B cell (primary cell): ENCODE data around the gene SLC5A2. TPM values are rescaled to one million over a fixed set of nuclear protein-coding genes. Genes with fewer than 3 reads are reported as not detected.

ENCODE experiments used
- ATAC-seq: fragments of 200-7000 bp; cut with Tn5 transposase; one replicate; pipeline ENCODE4 v1.10.0; 2021; ENCODE audit warnings: low read depth, mild to moderate bottlenecking, moderate number of reproducible peaks, moderate library complexity
- CTCF ChIA-PET: fragments of 350-600 bp; sonication (Branson Sonifier 250); formaldehyde crosslinking; loops from one replicate; lab custom pipeline; 2021; ENCODE audit warnings: antibody characterized with exemption, inconsistent platforms; lab: Charles Lee
- POLR2A ChIA-PET: fragments of 350-600 bp; sonication (Branson Sonifier 250); formaldehyde crosslinking; loops from one replicate; lab custom pipeline; 2021; ENCODE audit warnings: antibody characterized with exemption; lab: Charles Lee
- DNase-seq: peaks from one replicate; pipeline ENCODE4 v3.0.0; 2013
- H2AFZ ChIP-seq: 2 replicates; pipeline ENCODE4 v1.6.1; 2012; ENCODE audit warnings: mild to moderate bottlenecking, low read depth, low read length; ENCODE audit not compliant: insufficient read depth, poor library complexity, severe bottlenecking
- H3K27ac ChIP-seq, 2 donors: 1 replicate in 1 of 2; 2 replicates in 1 of 2; pipeline ENCODE4 v1.5.1; 2012 to 2013; ENCODE audit warnings: low read length in 2 of 2, mild to moderate bottlenecking in 2 of 2, moderate library complexity in 1 of 2
- H3K27me3 ChIP-seq, 4 experiments: fragments of 200-600 bp in 1 of 4; sonication (generic) in 1 of 4; replicated peaks in 1 of 4; 1 replicate in 2 of 4; 2 replicates in 2 of 4; pipeline versions ENCODE4 v1.6.1 to v1.7.0; 2013 to 2016; ENCODE audit warnings: low read length in 3 of 4, mild to moderate bottlenecking in 2 of 4, mixed read lengths in 1 of 4, moderate library complexity in 1 of 4; ENCODE audit not compliant: insufficient read depth in 4 of 4, control insufficient read depth in 3 of 4; ENCODE audit errors: control extremely low read depth in 1 of 4
- H3K36me3 ChIP-seq, 2 experiments: replicated peaks in 1 of 2; 1 replicate in 1 of 2; 2 replicates in 1 of 2; pipeline versions ENCODE4 v1.6.1 to v1.7.1; 2013; ENCODE audit warnings: low read length in 1 of 2; ENCODE audit not compliant: insufficient read depth in 2 of 2, control insufficient read depth in 1 of 2; ENCODE audit errors: control extremely low read depth in 1 of 2, extremely low read depth in 1 of 2
- H3K4me1 ChIP-seq, 2 donors: fragments of 200-600 bp in 1 of 2; sonication (generic) in 1 of 2; 1 replicate in 1 of 2; 2 replicates in 1 of 2; pipeline versions ENCODE4 v1.5.1 to v1.6.1; 2013 to 2017; ENCODE audit warnings: low read length in 2 of 2; ENCODE audit not compliant: control insufficient read depth in 2 of 2, insufficient read depth in 2 of 2
- H3K4me2 ChIP-seq: replicated peaks from 2 replicates; pipeline ENCODE3; 2012; ENCODE audit warnings: mild to moderate bottlenecking, low read depth, low read length; ENCODE audit not compliant: poor library complexity, severe bottlenecking
- H3K4me3 ChIP-seq, 5 experiments: fragments of 200-600 bp in 1 of 5; sonication (generic) in 1 of 5; 1 replicate in 3 of 5; 2 replicates in 2 of 5; pipeline versions ENCODE4 v1.5.1 to v1.7.0; 2011 to 2016; ENCODE audit warnings: low read length in 4 of 5, mild to moderate bottlenecking in 4 of 5, low read depth in 2 of 5, control low read depth in 1 of 5, moderate library complexity in 1 of 5; ENCODE audit not compliant: insufficient read depth in 1 of 5; ENCODE audit errors: control extremely low read depth in 1 of 5, extremely low read depth in 1 of 5
- H3K79me2 ChIP-seq: fragments of 200-600 bp; sonication (generic); one replicate; pipeline ENCODE4 v1.6.0; 2016; ENCODE audit warnings: low read length; ENCODE audit not compliant: control insufficient read depth, insufficient read depth
- H3K9ac ChIP-seq: fragments of 200-600 bp; sonication (generic); 2 replicates; pipeline ENCODE4 v1.6.1; 2017; ENCODE audit warnings: mild to moderate bottlenecking, low read length, moderate library complexity
- H3K9me3 ChIP-seq, 3 donors: one replicate each; pipeline versions ENCODE4 v1.6.1 to v1.7.1; 2013; ENCODE audit warnings: low read length in 2 of 3; ENCODE audit not compliant: control insufficient read depth in 2 of 3, insufficient read depth in 1 of 3; ENCODE audit errors: control extremely low read depth in 1 of 3
- H4K20me1 ChIP-seq: 2 replicates; pipeline ENCODE4 v1.6.0; 2012; ENCODE audit warnings: mild to moderate bottlenecking, low read length; ENCODE audit not compliant: insufficient read depth, control insufficient read depth, poor library complexity, severe bottlenecking
- H3K27ac Mint-ChIP-seq: one replicate; pipeline ENCODE4 v1.8.0; 2021; ENCODE audit warnings: mixed read lengths
- H3K27me3 Mint-ChIP-seq: one replicate; pipeline ENCODE4 v1.8.0; 2021; ENCODE audit warnings: mixed read lengths
- H3K4me1 Mint-ChIP-seq: one replicate; pipeline ENCODE4 v1.8.0; 2021; ENCODE audit warnings: mixed read lengths
- H3K4me3 Mint-ChIP-seq: one replicate; pipeline ENCODE4 v1.8.0; 2021; ENCODE audit warnings: mixed read lengths
- H3K9me3 Mint-ChIP-seq: one replicate; pipeline ENCODE4 v1.8.0; 2022; ENCODE audit warnings: mixed read lengths; ENCODE audit not compliant: insufficient read depth
- EZH2 ChIP-seq: IDR thresholded peaks from 2 replicates; pipeline ENCODE4 v1.6.1; 2012; ENCODE audit warnings: borderline replicate concordance, low read depth, mild to moderate bottlenecking, moderate library complexity, low read length; ENCODE audit not compliant: insufficient read depth, poor library complexity, severe bottlenecking
- WGBS: methylation state at CpG from one replicate; pipeline ENCODE4 v1.1.5; 2013; ENCODE audit warnings: missing lambda C conversion rate; ENCODE audit not compliant: insufficient coverage; 5-methylcytosine and 5-hydroxymethylcytosine counted together
- intact Hi-C: fragments of 100-400 bp; cut with micrococcal nuclease; formaldehyde crosslinking; loops from one replicate; pipeline ENCODE4 v1.10.0; 2022
- polyA plus RNA-seq: library from polyadenylated mRNA; depleted of rRNA; stranded (reverse); fragments of >200 nt; gene quantifications from 2 replicates; pipeline ENCODE4 v1.2.3, GENCODE V29; 2012
- total RNA-seq, 2 donors: library from RNA; stranded (reverse); fragments of 120-200 nt in 1 of 2; gene quantifications; 1 replicate in 1 of 2; 2 replicates in 1 of 2; pipeline versions ENCODE4 v1.2.3 to v1.2.4, GENCODE V29; 2013 to 2022
- TF ChIP-seq, protein P1 (sequence below): fragments of 200-600 bp; IDR thresholded peaks from one replicate; pipeline ENCODE4 v1.8.0; 2022; ENCODE audit warnings: antibody characterized with exemption, mild to moderate bottlenecking

SLC5A2 gene
- total and polyA plus RNA-seq, 2 donors (not counting 1 experiment from before 2014, with no cell fraction given): 0.67 to 0.69 TPM

DNA sequence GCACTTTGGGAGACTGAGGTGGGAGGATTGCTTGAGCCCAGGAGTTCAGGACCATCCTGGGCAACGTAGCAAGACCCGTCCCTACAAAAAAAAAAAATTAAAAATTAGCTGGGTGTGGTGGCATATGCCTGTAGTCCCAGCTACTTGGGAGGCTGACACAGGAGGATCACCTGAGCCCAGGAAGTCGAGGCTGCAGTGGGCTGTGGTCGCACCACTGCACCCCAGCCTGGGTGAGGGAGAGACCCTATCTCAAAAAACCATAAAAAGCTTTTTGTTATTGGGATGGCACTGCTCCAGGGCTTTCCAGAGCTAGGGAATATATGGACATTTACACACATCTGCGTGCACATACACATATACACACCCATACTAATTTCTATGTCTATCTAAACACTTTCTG is 31.7 kb upstream of the SLC5A2 start:
- Histone ChIP-seq H4K20me1 (peaks cover 12% of the 10 kb centered on the region), H3K79me2 (peaks cover 5% of the 10 kb centered on the region), H3K4me2 (no peak overlapping the region), H3K4me3 (no peak overlapping the region), H3K4me1 (peaks cover 8 to 9% of the 10 kb centered on the region in 2 donors), H3K27ac (no peak overlapping the region), H3K9me3 (no peaks in the 10 kb centered on the region), H3K9ac (no peak overlapping the region), H3K36me3 (no peaks in the 10 kb centered on the region), H3K27me3 (no peaks in the 10 kb centered on the region), H2AFZ (no peak overlapping the region)
- no peaks in the 10 kb centered on the region for H3K27me3 Mint-ChIP-seq
- TF ChIP-seq, protein P1, sequence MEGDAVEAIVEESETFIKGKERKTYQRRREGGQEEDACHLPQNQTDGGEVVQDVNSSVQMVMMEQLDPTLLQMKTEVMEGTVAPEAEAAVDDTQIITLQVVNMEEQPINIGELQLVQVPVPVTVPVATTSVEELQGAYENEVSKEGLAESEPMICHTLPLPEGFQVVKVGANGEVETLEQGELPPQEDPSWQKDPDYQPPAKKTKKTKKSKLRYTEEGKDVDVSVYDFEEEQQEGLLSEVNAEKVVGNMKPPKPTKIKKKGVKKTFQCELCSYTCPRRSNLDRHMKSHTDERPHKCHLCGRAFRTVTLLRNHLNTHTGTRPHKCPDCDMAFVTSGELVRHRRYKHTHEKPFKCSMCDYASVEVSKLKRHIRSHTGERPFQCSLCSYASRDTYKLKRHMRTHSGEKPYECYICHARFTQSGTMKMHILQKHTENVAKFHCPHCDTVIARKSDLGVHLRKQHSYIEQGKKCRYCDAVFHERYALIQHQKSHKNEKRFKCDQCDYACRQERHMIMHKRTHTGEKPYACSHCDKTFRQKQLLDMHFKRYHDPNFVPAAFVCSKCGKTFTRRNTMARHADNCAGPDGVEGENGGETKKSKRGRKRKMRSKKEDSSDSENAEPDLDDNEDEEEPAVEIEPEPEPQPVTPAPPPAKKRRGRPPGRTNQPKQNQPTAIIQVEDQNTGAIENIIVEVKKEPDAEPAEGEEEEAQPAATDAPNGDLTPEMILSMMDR: no peak
- no peak for TF ChIP-seq EZH2
- intact Hi-C loops: no loop called here
- peaks cover 26% of the 10 kb centered on the region for H3K4me1 Mint-ChIP-seq
- 100% methylated on average over 5 of the region's 5 CpGs for WGBS
- DNase-seq: no peak
- ChIA-PET CTCF (interaction anchor here (0.6 to 1.5 kb wide), 3 partner anchors 9 to 232 kb away, joined by 3 to 8 read pairs (median 3); partner anchors contain the start of gene ZNF843), POLR2A (interaction anchor here (0.6 kb wide), 1 partner anchor 334 kb away, joined by 4 read pairs; no protein-coding TSS in a partner anchor)
- H3K9me3 Mint-ChIP-seq: no peaks in the 10 kb centered on the region
- ATAC-seq: no peak
- no peak overlapping the region for H3K27ac Mint-ChIP-seq
- H3K4me3 Mint-ChIP-seq: no peak overlapping the region

DNA sequence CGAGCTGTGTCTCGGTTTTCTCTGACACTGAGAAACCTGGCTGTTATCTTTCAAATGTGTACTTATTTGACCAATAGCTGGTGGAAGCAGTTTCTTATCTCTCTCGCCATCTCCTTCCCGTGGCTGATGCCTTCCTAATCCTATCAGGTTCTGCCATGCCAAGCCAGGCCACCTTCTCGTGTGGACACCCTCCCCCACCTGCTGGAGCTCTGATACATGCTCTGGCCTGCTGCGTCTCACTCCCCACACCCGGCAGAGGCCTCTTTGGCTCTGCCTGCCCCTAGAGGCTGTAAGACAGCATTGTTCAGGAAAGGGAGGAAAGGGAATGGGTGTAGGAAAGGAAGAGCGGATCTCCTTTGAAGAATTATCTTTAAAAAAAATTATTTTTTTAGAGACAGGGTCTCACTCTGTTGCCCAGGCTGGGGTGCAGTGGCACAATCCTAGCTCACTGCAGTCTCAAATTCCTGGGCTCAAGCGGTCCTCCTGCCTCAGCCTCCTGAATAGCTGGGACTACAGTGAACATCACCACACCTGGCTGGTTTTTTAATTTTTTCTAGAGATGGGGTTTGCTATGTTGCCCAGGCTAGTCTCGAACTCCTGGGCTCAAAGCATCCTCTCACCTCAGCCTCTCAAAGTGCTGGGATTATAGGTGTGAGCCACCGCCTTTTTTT is 31.1 kb upstream of the SLC5A2 start:
- Mint-ChIP-seq H3K4me3 (no peak overlapping the region), H3K27me3 (no peaks in the 10 kb centered on the region), H3K27ac (no peak overlapping the region), H3K4me1 (peaks cover 29% of the 10 kb centered on the region), H3K9me3 (no peaks in the 10 kb centered on the region)
- H3K9ac ChIP-seq: no peak overlapping the region
- no peak overlapping the region for H3K4me3 ChIP-seq
- H3K9me3 ChIP-seq: no peaks in the 10 kb centered on the region
- H3K36me3 ChIP-seq: no peaks in the 10 kb centered on the region
- no peak overlapping the region for H2AFZ ChIP-seq
- H3K27ac ChIP-seq: no peak overlapping the region
- TF ChIP-seq EZH2: no peak
- TF ChIP-seq, protein P1: no peak
- no peaks in the 10 kb centered on the region for H3K27me3 ChIP-seq
- WGBS: 58% methylated on average over 4 of the region's 11 CpGs
- no peak overlapping the region for H3K4me2 ChIP-seq
- H3K79me2 ChIP-seq: peaks cover 5% of the 10 kb centered on the region
- intact Hi-C loops: no loop called here
- POLR2A ChIA-PET: interaction anchor here (0.6 to 0.7 kb wide), 3 partner anchors 286 to 498 kb away, joined by 3 to 6 read pairs (median 4); no protein-coding TSS in a partner anchor
- H3K4me1 ChIP-seq: peaks cover 13 to 14% of the 10 kb centered on the region in 2 donors
- ATAC-seq (no peak), DNase-seq (no peak)
- CTCF ChIA-PET: interaction anchor here (0.6 to 1.5 kb wide), 3 partner anchors 9 to 232 kb away, joined by 3 to 8 read pairs (median 3); partner anchors contain the start of gene ZNF843
- H4K20me1 ChIP-seq: peaks cover 15% of the 10 kb centered on the region
